K562 (cell line): ENCODE results near the gene GTF2A1. TPM values are rescaled to one million over a fixed set of nuclear protein-coding genes. Genes with fewer than 3 reads are reported as not detected.
A peak's percentile ranks its signal among the peaks of the same experiment; 100 is the strongest.

Source experiments
- CTBP1 ChIP-seq: fragments of 450-650 bp; IDR thresholded peaks from 2 replicates; pipeline ENCODE4 v1.6.1; 2016; ENCODE audit warnings: borderline replicate concordance
- FOS ChIP-seq: IDR thresholded peaks from 3 replicates; pipeline ENCODE4 v1.6.1; 2011; ENCODE audit not compliant: insufficient read length; ENCODE audit errors: extremely low read depth
- GATA2 ChIP-seq: sonication (generic); formaldehyde crosslinking; IDR thresholded peaks from 2 replicates; pipeline ENCODE4 v1.4.0; 2020; ENCODE audit warnings: mild to moderate bottlenecking, missing genetic modification reagents
- HNRNPLL ChIP-seq: fragments of 200-400 bp; formaldehyde crosslinking; IDR thresholded peaks from 2 replicates; pipeline ENCODE4 v1.6.1; 2017; ENCODE audit warnings: low read length, low read depth, mild to moderate bottlenecking; ENCODE audit not compliant: poor library complexity, severe bottlenecking
- KHSRP ChIP-seq: fragments of 450-650 bp; IDR thresholded peaks from 2 replicates; pipeline ENCODE4 v1.6.1; 2017
- MTF1 ChIP-seq: fragments of 250-450 bp; sonication (Bioruptor Pico); IDR thresholded peaks from 2 replicates; pipeline ENCODE4 v1.9.0; 2021; ENCODE audit warnings: moderate library complexity, mild to moderate bottlenecking, inconsistent platforms, borderline replicate concordance
- MYC ChIP-seq, 2 experiments: fragments of 250-450 bp in 1 of 2; sonication (Bioruptor Pico) in 1 of 2; IDR thresholded peaks; 2 replicates each; pipeline versions ENCODE4 v1.5.1 to v1.6.1; 2012 to 2021; ENCODE audit warnings: low read depth in 2 of 2, borderline replicate concordance in 1 of 2, improper control_type of control experiment in 1 of 2, low read length in 1 of 2, mild to moderate bottlenecking in 1 of 2, moderate library complexity in 1 of 2
- RFX1 ChIP-seq: fragments of 450-650 bp; IDR thresholded peaks from 2 replicates; pipeline ENCODE4 v1.6.1; 2016; ENCODE audit warnings: mild to moderate bottlenecking, moderate library complexity
- TAF9B ChIP-seq: fragments of 450-650 bp; IDR thresholded peaks from 2 replicates; pipeline ENCODE4 v1.6.1; 2018; ENCODE audit warnings: mild to moderate bottlenecking; ENCODE audit not compliant: partially characterized antibody
- TFAP4 ChIP-seq: sonication (generic); formaldehyde crosslinking; IDR thresholded peaks from 2 replicates; pipeline ENCODE4 v1.8.0; 2022; ENCODE audit warnings: missing genetic modification reagents, mild to moderate bottlenecking, moderate library complexity, borderline replicate concordance
- THAP12 ChIP-seq: fragments of 250-450 bp; sonication (Bioruptor Pico); IDR thresholded peaks from 2 replicates; pipeline ENCODE4 v1.9.0; 2021; ENCODE audit warnings: mild to moderate bottlenecking, inconsistent platforms
- TOE1 ChIP-seq, 2 experiments: fragments of 450-650 bp in 1 of 2; sonication (generic) in 1 of 2; formaldehyde crosslinking in 1 of 2; IDR thresholded peaks; 2 replicates each; pipeline versions ENCODE4 v1.7.1 to v1.8.0; 2016 to 2022; ENCODE audit warnings: borderline replicate concordance in 2 of 2, mild to moderate bottlenecking in 2 of 2, antibody characterized with exemption in 1 of 2, inconsistent platforms in 1 of 2, low read depth in 1 of 2, missing genetic modification reagents in 1 of 2, moderate library complexity in 1 of 2
- ZFPM2 ChIP-seq: fragments of 250-450 bp; sonication (Bioruptor Pico); IDR thresholded peaks from 2 replicates; pipeline ENCODE4 v1.5.1; 2022; ENCODE audit warnings: mild to moderate bottlenecking
- ZNF644 ChIP-seq: fragments of 200-800 bp; sonication (Bioruptor generic); IDR thresholded peaks from 2 replicates; pipeline ENCODE4 v1.6.1; 2016; ENCODE audit warnings: low read depth, missing genetic modification characterization, missing compliant biosample characterization
- polyA plus RNA-seq, 8 experiments: library from polyadenylated mRNA; depleted of rRNA in 4 of 8; stranded (reverse) in 5 of 8; unstranded in 3 of 8; fragments of >200 nt; fragmentation: Nextera tagmentation in 2 of 8; fragmentation: Illumina TruSeq in 1 of 8; extraction: Ambion mirVana in 2 of 8; extraction: Trizol in 1 of 8; gene quantifications; 2 replicates each; pipeline versions ENCODE4 v1.2.1 to v1.2.3, GENCODE V29; 2011 to 2014; ENCODE audit warnings: inconsistent platforms in 1 of 8, missing spikeins in 1 of 8
- total RNA-seq, 7 experiments: library from RNA; depleted of rRNA in 6 of 7; stranded (reverse); fragments of >200 nt in 6 of 7; fragmentation: Illumina TruSeq in 2 of 7; extraction: Trizol in 2 of 7; gene quantifications; 2 replicates each; pipeline versions ENCODE4 v1.2.1 to v1.2.3, GENCODE V29; 2011 to 2021; ENCODE audit warnings: low replicate concordance in 1 of 7

The GTF2A1 gene
- total and polyA plus RNA-seq, 9 of the 15 experiments (the other 6 are each of a cell fraction or from before 2014, with no cell fraction given), result 3.4 to 22.8 (median 14.7) TPM

GRCh38 chr14:81220830-81221578 lies at the start of gene GTF2A1 (continued):
- TF ChIP-seq THAP12 (CRISPR knock-in tag) (peak; percentile 80), RFX1 (no peak), MTF1 (CRISPR knock-in tag) (no peak), ZNF644 (tag) (0 out of 2 replicates have a peak, but pooled peaks have one; percentile 65), TOE1 (IDR thresholded peaks at IDR 0.05; ENCODE audit: borderline replicate concordance) (peak; percentile 98), TOE1 (CRISPR knock-in tag; IDR thresholded peaks at IDR 0.05; ENCODE audit: borderline replicate concordance, low read depth) (no peak), GATA2 (no peak), TAF9B (peak; percentile 65), FOS (peak; percentile 1), ZFPM2 (CRISPR knock-in tag) (no peak), KHSRP (0 out of 2 replicates have a peak, but pooled peaks have one; percentile 28), CTBP1 (peak; percentile 63), TFAP4 (peak; percentile 84), HNRNPLL (peak; percentile 29), MYC (IDR thresholded peaks at IDR 0.05; ENCODE audit: low read depth, low read length) (peak; percentile 95), MYC (CRISPR knock-in tag; IDR thresholded peaks at IDR 0.05; ENCODE audit: borderline replicate concordance, low read depth) (peak; percentile 67; the same call in 1 of the 2 replicates)
